Suprapubic skin (tissue), 4 donors: ENCODE results near the gene USP36. TPM values are rescaled to one million over a fixed set of nuclear protein-coding genes. Genes with fewer than 3 reads are reported as not detected.

Experiments
- DNase-seq, 2 donors: peaks; one replicate each; pipeline ENCODE4 v3.0.0-alpha.2; 2019; ENCODE audit warnings: low spot score in 2 of 2
- H3K27ac ChIP-seq: fragments of 200-600 bp; sonication (generic); one replicate; pipeline ENCODE4 v1.5.1; 2019
- H3K27me3 ChIP-seq: fragments of 200-600 bp; sonication (generic); one replicate; pipeline ENCODE4 v1.5.1; 2019
- H3K36me3 ChIP-seq: fragments of 200-600 bp; sonication (generic); one replicate; pipeline ENCODE4 v1.5.1; 2019
- H3K4me1 ChIP-seq: fragments of 200-600 bp; sonication (generic); one replicate; pipeline ENCODE4 v1.5.1; 2019
- H3K4me3 ChIP-seq: fragments of 200-600 bp; sonication (generic); one replicate; pipeline ENCODE4 v1.5.1; 2019; ENCODE audit warnings: mild to moderate bottlenecking
- H3K9me3 ChIP-seq: fragments of 200-600 bp; sonication (generic); one replicate; pipeline ENCODE4 v1.5.1; 2019
- EP300 ChIP-seq: sonication (generic); formaldehyde crosslinking; IDR thresholded peaks from one replicate; pipeline ENCODE4 v1.6.1; 2017; ENCODE audit warnings: antibody characterized with exemption
- POLR2A ChIP-seq, 2 donors: fragments of 450-650 bp; IDR thresholded peaks; one replicate each; pipeline ENCODE4 v1.6.1; 2017; ENCODE audit warnings: antibody characterized with exemption in 2 of 2, mild to moderate bottlenecking in 2 of 2, moderate library complexity in 2 of 2
- POLR2AphosphoS5 ChIP-seq, 3 donors: sonication (generic); formaldehyde crosslinking; IDR thresholded peaks; one replicate each; pipeline ENCODE4 v1.6.1; 2017; ENCODE audit warnings: antibody characterized with exemption in 3 of 3
- WGBS: methylation state at CpG from one replicate; pipeline ENCODE4 v1.1.5; 2018; 5-methylcytosine and 5-hydroxymethylcytosine counted together
- total RNA-seq, 4 donors: library from RNA; depleted of rRNA; stranded (reverse); fragments of >200 nt; gene quantifications; one replicate each; pipeline ENCODE4 v1.1.0, GENCODE V29; 2016
- TF ChIP-seq, protein P1 (sequence below), 2 donors: fragments of 200-600 bp in 1 of 2; fragments of 450-650 bp in 1 of 2; sonication (generic) in 1 of 2; IDR thresholded peaks; one replicate each; pipeline ENCODE4 v1.5.1; 2016 to 2019; ENCODE audit warnings: antibody characterized with exemption in 2 of 2, mild to moderate bottlenecking in 1 of 2, moderate library complexity in 1 of 2

Gene USP36
- total RNA-seq, 4 donors from 2014 or later = 60.1 to 118 (median 74.4) TPM

- 87% methylated on average over 4 of the region's 4 CpGs for WGBS
- Histone ChIP-seq H3K4me3 (no peak overlapping the region), H3K36me3 (peaks cover 20% of the 10 kb centered on the region), H3K9me3 (no peaks in the 10 kb centered on the region), H3K27ac (peak overlapping the region; percentile 84), H3K27me3 (no peaks in the 10 kb centered on the region), H3K4me1 (peaks cover 28% of the 10 kb centered on the region)
- DNase-seq = no peak
- TF ChIP-seq POLR2A (IDR thresholded peaks at IDR 0.05) (no peak), EP300 (no peak), POLR2AphosphoS5 (IDR thresholded peaks at IDR 0.05) (no peak)
- TF ChIP-seq, protein P1, sequence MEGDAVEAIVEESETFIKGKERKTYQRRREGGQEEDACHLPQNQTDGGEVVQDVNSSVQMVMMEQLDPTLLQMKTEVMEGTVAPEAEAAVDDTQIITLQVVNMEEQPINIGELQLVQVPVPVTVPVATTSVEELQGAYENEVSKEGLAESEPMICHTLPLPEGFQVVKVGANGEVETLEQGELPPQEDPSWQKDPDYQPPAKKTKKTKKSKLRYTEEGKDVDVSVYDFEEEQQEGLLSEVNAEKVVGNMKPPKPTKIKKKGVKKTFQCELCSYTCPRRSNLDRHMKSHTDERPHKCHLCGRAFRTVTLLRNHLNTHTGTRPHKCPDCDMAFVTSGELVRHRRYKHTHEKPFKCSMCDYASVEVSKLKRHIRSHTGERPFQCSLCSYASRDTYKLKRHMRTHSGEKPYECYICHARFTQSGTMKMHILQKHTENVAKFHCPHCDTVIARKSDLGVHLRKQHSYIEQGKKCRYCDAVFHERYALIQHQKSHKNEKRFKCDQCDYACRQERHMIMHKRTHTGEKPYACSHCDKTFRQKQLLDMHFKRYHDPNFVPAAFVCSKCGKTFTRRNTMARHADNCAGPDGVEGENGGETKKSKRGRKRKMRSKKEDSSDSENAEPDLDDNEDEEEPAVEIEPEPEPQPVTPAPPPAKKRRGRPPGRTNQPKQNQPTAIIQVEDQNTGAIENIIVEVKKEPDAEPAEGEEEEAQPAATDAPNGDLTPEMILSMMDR (IDR thresholded peaks at IDR 0.05) = no peak
Measured at GRCh38 chr17:78861229-78861628, 20.6 kb upstream of the USP36 start.

DNA sequence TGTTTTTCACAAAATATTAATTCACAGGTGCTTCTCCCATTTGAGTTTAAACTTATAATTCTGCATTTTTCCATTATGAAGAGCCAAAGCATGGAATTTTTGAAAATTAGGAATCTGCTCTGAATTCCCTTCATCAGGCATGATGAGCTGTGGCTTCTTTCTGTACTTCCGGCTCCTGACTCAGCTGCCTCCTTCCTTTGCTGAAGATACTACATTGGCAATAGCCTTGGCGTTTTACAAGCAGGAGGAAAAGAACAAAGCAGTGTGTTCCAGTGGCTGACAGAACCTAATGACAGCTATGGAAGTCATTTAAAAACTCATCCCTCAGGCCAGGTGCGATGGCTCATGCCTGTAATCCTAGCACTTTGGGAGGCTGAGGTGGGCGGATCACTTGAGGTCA is 18.4 kb upstream of the USP36 start:
- Histone ChIP-seq H3K27me3 (no peaks in the 10 kb centered on the region), H3K4me1 (peaks cover 15% of the 10 kb centered on the region), H3K9me3 (no peaks in the 10 kb centered on the region), H3K36me3 (peaks cover 40% of the 10 kb centered on the region), H3K27ac (no peak overlapping the region), H3K4me3 (no peak overlapping the region)
- DNase-seq = no peak
- WGBS = 76% methylated on average over 4 of the region's 4 CpGs
- no peak for TF ChIP-seq EP300
- TF ChIP-seq POLR2A (IDR thresholded peaks at IDR 0.05) = no peak
- TF ChIP-seq, protein P1 (IDR thresholded peaks at IDR 0.05) = no peak
- TF ChIP-seq POLR2AphosphoS5 (IDR thresholded peaks at IDR 0.05) = no peak

DNA sequence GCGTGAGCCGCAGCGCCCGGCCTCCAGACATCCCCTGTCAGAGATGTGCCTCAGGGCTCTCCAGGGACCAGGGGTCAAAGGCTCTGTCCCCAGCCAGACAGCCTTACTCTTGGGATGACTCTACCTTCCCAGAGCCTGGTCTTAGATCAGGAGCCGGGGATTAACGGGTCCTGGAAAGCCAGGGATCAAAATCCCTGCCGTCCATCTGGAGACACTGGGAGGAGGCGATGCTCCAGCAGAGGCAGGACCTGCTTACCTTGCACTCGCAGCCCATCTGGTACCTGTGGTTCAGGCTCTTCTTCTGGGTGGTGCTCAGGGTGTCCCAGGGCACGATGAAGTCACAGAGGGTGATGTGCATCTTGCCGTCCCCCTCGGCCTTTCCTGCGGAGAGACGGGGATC is 16.7 kb upstream of the USP36 start:
- Histone ChIP-seq H3K27ac (no peak overlapping the region), H3K4me3 (no peak overlapping the region), H3K9me3 (no peaks in the 10 kb centered on the region), H3K36me3 (peaks cover 47% of the 10 kb centered on the region), H3K4me1 (peaks cover 10% of the 10 kb centered on the region), H3K27me3 (no peaks in the 10 kb centered on the region)
- DNase-seq = no peak
- WGBS = 97% methylated on average over 10 of the region's 14 CpGs
- TF ChIP-seq POLR2A (IDR thresholded peaks at IDR 0.05) (no peak), POLR2AphosphoS5 (IDR thresholded peaks at IDR 0.05) (no peak), EP300 (no peak)
- TF ChIP-seq, protein P1 (IDR thresholded peaks at IDR 0.05) = no peak

DNA sequence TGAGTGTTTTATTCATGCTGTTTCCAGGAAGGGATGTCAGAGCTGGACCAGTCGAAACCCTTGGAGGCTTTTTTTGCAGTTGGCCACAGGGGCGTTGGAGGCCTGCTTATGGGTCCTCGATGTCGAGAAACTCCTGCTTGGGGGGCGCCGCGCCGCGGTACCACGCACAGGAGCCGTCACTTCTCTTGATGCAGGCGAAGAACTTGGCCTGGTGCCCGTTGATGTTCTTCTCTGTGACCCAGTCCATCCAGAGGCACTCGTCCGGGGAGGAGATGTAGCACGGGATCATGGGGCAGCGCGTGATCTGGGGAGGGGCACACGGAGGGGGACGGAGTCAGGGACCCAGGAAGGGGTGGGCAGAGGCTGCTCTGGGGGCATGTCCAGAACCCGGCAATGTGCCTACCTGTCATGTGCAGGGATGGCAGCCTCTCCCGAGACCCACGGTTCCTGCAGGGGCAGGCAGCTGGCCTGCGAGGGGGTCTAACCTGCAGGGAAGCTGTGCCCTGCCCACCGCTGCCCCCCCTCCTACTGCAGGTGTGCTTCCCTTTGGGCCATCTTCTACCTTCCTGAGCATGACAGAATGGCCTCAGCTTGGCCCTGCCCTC is 15.0 kb upstream of the USP36 start:
- no peak overlapping the region for H3K27ac ChIP-seq
- no peak for TF ChIP-seq POLR2AphosphoS5 (IDR thresholded peaks at IDR 0.05)
- no peak for TF ChIP-seq EP300
- TF ChIP-seq POLR2A (IDR thresholded peaks at IDR 0.05) = no peak
- TF ChIP-seq, protein P1 (IDR thresholded peaks at IDR 0.05) = no peak
- H3K27me3 ChIP-seq = no peaks in the 10 kb centered on the region
- DNase-seq = no peak
- 94% methylated on average over 6 of the region's 25 CpGs for WGBS
- no peak overlapping the region for H3K4me3 ChIP-seq
- no peaks in the 10 kb centered on the region for H3K4me1 ChIP-seq
- peaks cover 47% of the 10 kb centered on the region for H3K36me3 ChIP-seq
- no peaks in the 10 kb centered on the region for H3K9me3 ChIP-seq

GRCh38 chr17:78854508-78854907 is 13.9 kb upstream of the USP36 start:
- no peaks in the 10 kb centered on the region for H3K9me3 ChIP-seq
- H3K27me3 ChIP-seq = no peaks in the 10 kb centered on the region
- no peak overlapping the region for H3K4me3 ChIP-seq
- TF ChIP-seq POLR2A (IDR thresholded peaks at IDR 0.05) (no peak), EP300 (no peak), POLR2AphosphoS5 (IDR thresholded peaks at IDR 0.05) (no peak)
- TF ChIP-seq, protein P1 (IDR thresholded peaks at IDR 0.05) = no peak
- DNase-seq = no peak
- 75% methylated on average over 3 of the region's 9 CpGs for WGBS
- no peaks in the 10 kb centered on the region for H3K4me1 ChIP-seq
- H3K36me3 ChIP-seq = peaks cover 43% of the 10 kb centered on the region
- H3K27ac ChIP-seq = no peak overlapping the region
